GM23338 (cell line): Measurements from ENCODE around the gene BEND5. TPM values are rescaled to one million over a fixed set of nuclear protein-coding genes. Genes with fewer than 3 reads are reported as not detected.

Experiments used
- ATAC-seq: fragments of 200-7000 bp; cut with Tn5 transposase; 3 replicates; pipeline ENCODE4 v1.9.1; 2020
- DNase-seq: peaks from one replicate; pipeline ENCODE4 v3.0.0-alpha.2; 2015; ENCODE audit warnings: low spot score
- H2AFZ ChIP-seq: fragments of 200-600 bp; sonication (generic); 2 replicates; pipeline ENCODE4 v1.8.0; 2016; ENCODE audit warnings: antibody characterized with exemption, mild to moderate bottlenecking, moderate library complexity
- H3F3A ChIP-seq: fragments of 200-600 bp; sonication (generic); replicated peaks from 2 replicates; pipeline ENCODE4 v1.8.0; 2017; ENCODE audit warnings: antibody characterized with exemption, mixed run types, low read depth
- H3K27ac ChIP-seq: fragments of 200-600 bp; sonication (generic); 2 replicates; pipeline ENCODE4 v1.6.1; 2016; ENCODE audit warnings: low read depth
- H3K27me3 ChIP-seq: fragments of 200-600 bp; sonication (generic); 2 replicates; pipeline ENCODE4 v1.8.0; 2016; ENCODE audit warnings: mild to moderate bottlenecking, mixed run types, moderate library complexity; ENCODE audit not compliant: insufficient read depth
- H3K36me3 ChIP-seq: fragments of 200-600 bp; sonication (generic); 2 replicates; pipeline ENCODE4 v1.8.0; 2016; ENCODE audit warnings: mild to moderate bottlenecking; ENCODE audit not compliant: insufficient read depth
- H3K4me1 ChIP-seq: fragments of 200-600 bp; sonication (generic); 2 replicates; pipeline ENCODE4 v1.8.0; 2016; ENCODE audit warnings: mild to moderate bottlenecking, moderate library complexity; ENCODE audit not compliant: insufficient read depth
- H3K4me2 ChIP-seq: fragments of 200-600 bp; sonication (generic); 2 replicates; pipeline ENCODE4 v1.7.1; 2017; ENCODE audit warnings: mixed run types
- H3K4me3 ChIP-seq: fragments of 200-600 bp; sonication (generic); 2 replicates; pipeline ENCODE4 v1.6.1; 2016; ENCODE audit warnings: mixed run types
- H3K79me2 ChIP-seq: fragments of 200-600 bp; sonication (generic); replicated peaks from 2 replicates; pipeline ENCODE4 v1.8.0; 2017; ENCODE audit warnings: mild to moderate bottlenecking; ENCODE audit not compliant: insufficient read depth
- H3K9me2 ChIP-seq: fragments of 200-600 bp; sonication (generic); 2 replicates; pipeline ENCODE4 v1.8.0; 2017; ENCODE audit not compliant: insufficient read depth
- H4K20me1 ChIP-seq: fragments of 200-600 bp; sonication (generic); replicated peaks from 2 replicates; pipeline ENCODE4 v1.8.0; 2017; ENCODE audit warnings: mild to moderate bottlenecking; ENCODE audit not compliant: insufficient read depth
- H3K27ac Mint-ChIP-seq: 2 replicates; pipeline ENCODE4 v1.8.0; 2020; ENCODE audit warnings: inconsistent platforms, mild to moderate bottlenecking, moderate library complexity, mixed read lengths
- H3K27me3 Mint-ChIP-seq: 3 replicates; pipeline ENCODE4 v1.8.0; 2022; ENCODE audit warnings: low read depth, mild to moderate bottlenecking, moderate library complexity, mixed read lengths, inconsistent platforms; ENCODE audit not compliant: insufficient read depth, poor library complexity
- H3K36me3 Mint-ChIP-seq: 3 replicates; pipeline ENCODE4 v1.8.0; 2021; ENCODE audit warnings: low read depth, mild to moderate bottlenecking, inconsistent platforms, moderate library complexity, mixed read lengths
- H3K4me1 Mint-ChIP-seq: 3 replicates; pipeline ENCODE4 v1.8.0; 2020; ENCODE audit warnings: mild to moderate bottlenecking, inconsistent platforms, mixed read lengths
- H3K4me3 Mint-ChIP-seq: 3 replicates; pipeline ENCODE4 v1.8.0; 2021; ENCODE audit warnings: moderate library complexity, mild to moderate bottlenecking, inconsistent platforms, mixed read lengths
- H3K9me3 Mint-ChIP-seq: 3 replicates; pipeline ENCODE4 v1.8.0; 2020; ENCODE audit warnings: moderate library complexity, mild to moderate bottlenecking, inconsistent platforms, mixed read lengths
- CTCF ChIP-seq, 2 experiments: fragments of 200-600 bp in 1 of 2; sonication (generic) in 1 of 2; conservative IDR thresholded peaks; 2 replicates each; pipeline versions ENCODE4 v1.5.1 to v1.6.1; 2016 to 2017; ENCODE audit warnings: antibody characterized with exemption in 2 of 2, low read depth in 2 of 2, mild to moderate bottlenecking in 2 of 2, moderate library complexity in 1 of 2
- EZH2 ChIP-seq: fragments of 200-600 bp; sonication (generic); IDR thresholded peaks from one replicate; pipeline ENCODE4 v1.8.0; 2017; ENCODE audit warnings: antibody characterized with exemption, mild to moderate bottlenecking, low read depth; ENCODE audit not compliant: unreplicated experiment
- NANOG ChIP-seq: IDR thresholded peaks from 2 replicates; pipeline ENCODE4 v1.6.1; 2016; ENCODE audit warnings: antibody characterized with exemption, borderline replicate concordance
- POLR2AphosphoS5 ChIP-seq: IDR thresholded peaks from 2 replicates; pipeline ENCODE4 v1.6.1; 2016; ENCODE audit warnings: antibody characterized with exemption, low read depth
- STAT1 ChIP-seq: IDR thresholded peaks from one replicate; pipeline ENCODE4 v1.6.1; 2016; ENCODE audit warnings: antibody characterized with exemption; ENCODE audit not compliant: unreplicated experiment
- ZNF114 ChIP-seq: fragments of 250-450 bp; sonication (Bioruptor Pico); IDR thresholded peaks from 2 replicates; pipeline ENCODE4 v1.5.0; 2020; ENCODE audit warnings: mild to moderate bottlenecking, moderate library complexity
- ZNF462 ChIP-seq: fragments of 250-450 bp; sonication (Bioruptor Pico); IDR thresholded peaks from 2 replicates; pipeline ENCODE4 v1.5.0; 2020; ENCODE audit warnings: mild to moderate bottlenecking, moderate library complexity
- polyA plus RNA-seq: library from polyadenylated mRNA; unstranded; fragments of >200 nt; fragmentation: Nextera tagmentation; extraction: Ambion mirVana; gene quantifications from 2 replicates; pipeline ENCODE4 v1.2.1, GENCODE V29; 2016
- total RNA-seq: library from RNA; depleted of rRNA; stranded (reverse); fragments of >200 nt; shearing (Covaris generic); gene quantifications from 2 replicates; pipeline ENCODE4 v1.2.3, GENCODE V29; 2014

The BEND5 gene
- total and polyA plus RNA-seq, 2 experiments from 2014 or later = 6.8 to 12.3 TPM

- no peak for TF ChIP-seq ZNF462 (CRISPR knock-in tag)
These were observed 40.9 kb upstream of the BEND5 start (continued) for GRCh38 chr1:48817505-48818114.

- Histone ChIP-seq H4K20me1 (no peaks in the 10 kb centered on the region), H3K36me3 (no peaks in the 10 kb centered on the region), H3F3A (no peaks in the 10 kb centered on the region), H3K4me2 (no peak overlapping the region), H3K27ac (no peak overlapping the region), H3K27me3 (no peaks in the 10 kb centered on the region), H3K9me2 (0 out of 2 replicates have a peak, but pooled peaks cover 8% of the 10 kb centered on the region), H3K79me2 (no peaks in the 10 kb centered on the region), H2AFZ (no peak overlapping the region), H3K4me3 (no peak overlapping the region), H3K4me1 (peaks cover 6% of the 10 kb centered on the region; the same call in 1 of the 2 replicates)
- Mint-ChIP-seq H3K36me3 (no peaks in the 10 kb centered on the region), H3K4me1 (peaks cover 6% of the 10 kb centered on the region), H3K9me3 (no peaks in the 10 kb centered on the region), H3K27me3 (peaks cover 2% of the 10 kb centered on the region), H3K27ac (no peak overlapping the region), H3K4me3 (no peak overlapping the region)
- ATAC-seq (no peak), DNase-seq (no peak)
- TF ChIP-seq ZNF114 (CRISPR knock-in tag) = no peak
- no peak for TF ChIP-seq POLR2AphosphoS5
- TF ChIP-seq STAT1 = no peak
- no peak for TF ChIP-seq EZH2
- no peak for TF ChIP-seq ZNF462 (CRISPR knock-in tag)
- TF ChIP-seq NANOG = no peak
- TF ChIP-seq CTCF (conservative IDR thresholded peaks at IDR 0.05; ENCODE audit: low read depth in 2 of 2) = no peak
These were observed 34.0 kb upstream of the BEND5 start for GRCh38 chr1:48810740-48811139.
